Cardiac ventricle fibroblast (primary cell): Measurements from ENCODE around the gene TLK1. TPM values are rescaled to one million over a fixed set of nuclear protein-coding genes. Genes with fewer than 3 reads are reported as not detected.

Experiments
- total RNA-seq: library from RNA; depleted of rRNA; stranded (reverse); fragments of >200 nt; gene quantifications from 2 replicates; pipeline ENCODE4 v1.2.3, GENCODE V29; 2015

The TLK1 gene
- 19.7 and 20.8 TPM in 2 replicates for total RNA-seq

GRCh38 chr2:171160119-171160955 lies at the start of gene TLK1:
Gene TLK1 (minus strand): TSS chr2:171160893. CDS start chr2:171160428, 465 bp downstream.

Other genes starting within 250 kb of the TLK1 start
- gene GORASP2, start 231.6 kb downstream of the TLK1 start, total RNA-seq: 67.7 and 73.3 TPM in 2 replicates